Astrocyte (in vitro differentiated cells and primary cell): ENCODE measurements around the gene GPNMB. TPM values are rescaled to one million over a fixed set of nuclear protein-coding genes. Genes with fewer than 3 reads are reported as not detected.

Source experiments
- DNase-seq: peaks from one replicate; pipeline ENCODE4 v3.0.0-alpha.2; 2010; ENCODE audit warnings: low read depth
- FAIRE-seq: peaks from 2 replicates; lab custom pipeline; 2011; peaks lifted over from hg19 to GRCh38; lab: Jason Lieb, UNC
- H2AFZ ChIP-seq: 2 replicates; pipeline ENCODE4 v1.6.0; 2012; ENCODE audit warnings: low read depth, low read length, inconsistent platforms
- H3K27ac ChIP-seq: 2 replicates; pipeline ENCODE4 v1.5.1; 2011; ENCODE audit warnings: low read depth, low read length, inconsistent platforms
- H3K27me3 ChIP-seq: 2 replicates; pipeline ENCODE4 v1.6.0; 2011; ENCODE audit warnings: low read length, inconsistent platforms; ENCODE audit not compliant: insufficient read depth
- H3K36me3 ChIP-seq: 2 replicates; pipeline ENCODE4 v1.5.1; 2011; ENCODE audit warnings: low read length, inconsistent platforms; ENCODE audit not compliant: insufficient read depth
- H3K4me1 ChIP-seq: 2 replicates; pipeline ENCODE4 v1.5.1; 2011; ENCODE audit warnings: low read length, inconsistent platforms; ENCODE audit not compliant: insufficient read depth
- H3K4me2 ChIP-seq: 2 replicates; pipeline ENCODE4 v1.6.0; 2012; ENCODE audit warnings: low read length, inconsistent platforms
- H3K4me3 ChIP-seq: 2 replicates; pipeline ENCODE4 v1.5.1; 2011; ENCODE audit warnings: low read depth, mild to moderate bottlenecking, low read length, inconsistent platforms; ENCODE audit not compliant: insufficient read depth
- H3K79me2 ChIP-seq: 2 replicates; pipeline ENCODE4 v1.6.0; 2012; ENCODE audit warnings: mild to moderate bottlenecking, low read length, inconsistent platforms; ENCODE audit not compliant: insufficient read depth
- H3K9ac ChIP-seq: 2 replicates; pipeline ENCODE4 v1.6.0; 2012; ENCODE audit warnings: mild to moderate bottlenecking, low read length, inconsistent platforms
- H3K9me3 ChIP-seq: 2 replicates; pipeline ENCODE4 v1.5.1; 2012; ENCODE audit warnings: low read depth, mild to moderate bottlenecking, low read length, inconsistent platforms; ENCODE audit not compliant: insufficient read depth
- H4K20me1 ChIP-seq: 2 replicates; pipeline ENCODE4 v1.6.0; 2012; ENCODE audit warnings: low read length, inconsistent platforms; ENCODE audit not compliant: insufficient read depth
- H3K27ac Mint-ChIP-seq: one replicate; pipeline ENCODE4 v1.8.0; 2021; ENCODE audit warnings: mild to moderate bottlenecking, mixed read lengths; ENCODE audit not compliant: unreplicated experiment
- H3K27me3 Mint-ChIP-seq: one replicate; pipeline ENCODE4 v1.8.0; 2021; ENCODE audit warnings: low read depth, mixed read lengths; ENCODE audit not compliant: unreplicated experiment
- H3K36me3 Mint-ChIP-seq: one replicate; pipeline ENCODE4 v1.8.0; 2021; ENCODE audit warnings: low read depth, mixed read lengths; ENCODE audit not compliant: unreplicated experiment
- H3K4me1 Mint-ChIP-seq: one replicate; pipeline ENCODE4 v1.8.0; 2021; ENCODE audit warnings: low read depth, mixed read lengths; ENCODE audit not compliant: unreplicated experiment
- H3K4me3 Mint-ChIP-seq: one replicate; pipeline ENCODE4 v1.8.0; 2021; ENCODE audit warnings: mild to moderate bottlenecking, moderate library complexity, mixed read lengths; ENCODE audit not compliant: unreplicated experiment
- H3K9me3 Mint-ChIP-seq: one replicate; pipeline ENCODE4 v1.8.0; 2021; ENCODE audit warnings: mild to moderate bottlenecking, mixed read lengths; ENCODE audit not compliant: unreplicated experiment
- EZH2 ChIP-seq: IDR thresholded peaks from 2 replicates; pipeline ENCODE4 v1.6.1; 2012; ENCODE audit warnings: mild to moderate bottlenecking, low read length, inconsistent platforms; ENCODE audit not compliant: insufficient read depth
- total RNA-seq: library from RNA; stranded (reverse); gene quantifications from 2 replicates; pipeline ENCODE4 v1.2.1, GENCODE V29; 2021
- TF ChIP-seq, protein P1 (sequence below): IDR thresholded peaks from 2 replicates; pipeline ENCODE4 v1.5.1; 2011; ENCODE audit warnings: low read depth, mild to moderate bottlenecking, inconsistent platforms, low read length, moderate library complexity; ENCODE audit not compliant: insufficient read depth

Gene GPNMB
- total RNA-seq, 1 donor from 2014 or later, result 0.91 TPM

DNA sequence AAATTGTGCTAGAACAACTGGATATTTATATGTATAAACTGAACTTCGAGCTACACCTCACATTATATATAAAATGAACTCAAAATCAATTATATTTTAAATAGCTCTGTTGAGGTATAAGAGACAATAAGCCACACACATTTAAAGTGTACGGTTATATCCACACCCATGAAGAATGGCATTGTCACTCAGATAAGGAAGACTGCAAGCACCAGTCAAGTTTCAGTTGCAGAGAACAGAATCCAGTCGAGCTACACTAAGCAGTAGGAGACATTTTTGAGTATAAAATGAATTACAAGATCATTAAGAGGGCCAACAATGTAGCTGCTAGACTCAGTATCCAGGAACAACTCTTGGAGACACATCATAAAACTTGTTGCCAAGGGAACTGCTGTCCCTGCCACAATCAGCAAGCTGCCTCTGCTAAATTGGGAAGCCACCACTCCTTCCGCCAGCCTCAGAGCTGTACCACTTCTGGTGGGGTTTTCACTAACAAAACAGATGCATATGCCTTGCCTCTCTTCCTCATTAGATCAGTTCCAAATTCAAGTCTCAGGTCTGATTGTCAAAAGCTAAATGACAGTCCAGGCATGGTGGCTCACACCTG, 19.6 kb upstream of the GPNMB start:
- FAIRE-seq (no peak), DNase-seq (no peak)
- Mint-ChIP-seq H3K4me1 (no peaks in the 10 kb centered on the region), H3K36me3 (no peaks in the 10 kb centered on the region), H3K27ac (no peak overlapping the region), H3K4me3 (no peak overlapping the region), H3K27me3 (no peaks in the 10 kb centered on the region), H3K9me3 (no peaks in the 10 kb centered on the region)
- Histone ChIP-seq H3K9ac (no peak overlapping the region), H3K4me2 (no peak overlapping the region), H3K4me1 (no peaks in the 10 kb centered on the region), H3K27me3 (no peaks in the 10 kb centered on the region), H3K79me2 (no peaks in the 10 kb centered on the region), H2AFZ (no peak overlapping the region), H3K27ac (no peak overlapping the region), H4K20me1 (no peaks in the 10 kb centered on the region), H3K4me3 (no peak overlapping the region), H3K36me3 (no peaks in the 10 kb centered on the region), H3K9me3 (peaks cover 4% of the 10 kb centered on the region)
- no peak for TF ChIP-seq EZH2
- TF ChIP-seq, protein P1, sequence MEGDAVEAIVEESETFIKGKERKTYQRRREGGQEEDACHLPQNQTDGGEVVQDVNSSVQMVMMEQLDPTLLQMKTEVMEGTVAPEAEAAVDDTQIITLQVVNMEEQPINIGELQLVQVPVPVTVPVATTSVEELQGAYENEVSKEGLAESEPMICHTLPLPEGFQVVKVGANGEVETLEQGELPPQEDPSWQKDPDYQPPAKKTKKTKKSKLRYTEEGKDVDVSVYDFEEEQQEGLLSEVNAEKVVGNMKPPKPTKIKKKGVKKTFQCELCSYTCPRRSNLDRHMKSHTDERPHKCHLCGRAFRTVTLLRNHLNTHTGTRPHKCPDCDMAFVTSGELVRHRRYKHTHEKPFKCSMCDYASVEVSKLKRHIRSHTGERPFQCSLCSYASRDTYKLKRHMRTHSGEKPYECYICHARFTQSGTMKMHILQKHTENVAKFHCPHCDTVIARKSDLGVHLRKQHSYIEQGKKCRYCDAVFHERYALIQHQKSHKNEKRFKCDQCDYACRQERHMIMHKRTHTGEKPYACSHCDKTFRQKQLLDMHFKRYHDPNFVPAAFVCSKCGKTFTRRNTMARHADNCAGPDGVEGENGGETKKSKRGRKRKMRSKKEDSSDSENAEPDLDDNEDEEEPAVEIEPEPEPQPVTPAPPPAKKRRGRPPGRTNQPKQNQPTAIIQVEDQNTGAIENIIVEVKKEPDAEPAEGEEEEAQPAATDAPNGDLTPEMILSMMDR, result no peak

DNA sequence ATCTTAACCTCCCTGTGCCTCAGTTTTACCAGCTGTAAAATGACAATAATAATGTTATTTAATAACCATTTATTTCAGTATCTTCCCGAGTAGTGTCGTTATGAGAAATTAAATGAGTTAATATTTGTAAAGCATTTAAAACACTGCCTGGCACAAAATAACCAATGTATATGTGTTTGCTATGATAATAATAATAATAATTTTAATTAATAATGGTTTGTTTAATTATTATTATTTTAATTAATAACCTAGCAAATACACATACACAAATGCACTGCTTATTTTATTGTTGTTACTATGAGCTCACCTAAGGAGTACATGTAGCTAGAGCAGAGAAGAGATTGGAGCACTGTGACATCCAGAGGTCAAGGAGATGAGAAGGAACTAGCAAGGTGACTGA, 18.2 kb upstream of the GPNMB start:
- H3K27ac ChIP-seq, result no peak overlapping the region
- H3K79me2 ChIP-seq, result no peaks in the 10 kb centered on the region
- H3K27me3 ChIP-seq, result no peaks in the 10 kb centered on the region
- H3K4me1 ChIP-seq, result no peaks in the 10 kb centered on the region
- H3K4me2 ChIP-seq, result no peak overlapping the region
- H4K20me1 ChIP-seq, result no peaks in the 10 kb centered on the region
- H3K4me1 Mint-ChIP-seq, result no peaks in the 10 kb centered on the region
- no peak for DNase-seq
- peaks cover 4% of the 10 kb centered on the region for H3K9me3 ChIP-seq
- no peak overlapping the region for H3K4me3 ChIP-seq
- no peak for FAIRE-seq
- H2AFZ ChIP-seq, result no peak overlapping the region
- no peak for TF ChIP-seq EZH2
- TF ChIP-seq, protein P1, result no peak
- H3K4me3 Mint-ChIP-seq, result no peak overlapping the region
- H3K36me3 Mint-ChIP-seq, result no peaks in the 10 kb centered on the region
- H3K9me3 Mint-ChIP-seq, result peaks cover 2% of the 10 kb centered on the region
- no peaks in the 10 kb centered on the region for H3K36me3 ChIP-seq
- no peaks in the 10 kb centered on the region for H3K27me3 Mint-ChIP-seq
- no peak overlapping the region for H3K27ac Mint-ChIP-seq
- no peak overlapping the region for H3K9ac ChIP-seq

DNA sequence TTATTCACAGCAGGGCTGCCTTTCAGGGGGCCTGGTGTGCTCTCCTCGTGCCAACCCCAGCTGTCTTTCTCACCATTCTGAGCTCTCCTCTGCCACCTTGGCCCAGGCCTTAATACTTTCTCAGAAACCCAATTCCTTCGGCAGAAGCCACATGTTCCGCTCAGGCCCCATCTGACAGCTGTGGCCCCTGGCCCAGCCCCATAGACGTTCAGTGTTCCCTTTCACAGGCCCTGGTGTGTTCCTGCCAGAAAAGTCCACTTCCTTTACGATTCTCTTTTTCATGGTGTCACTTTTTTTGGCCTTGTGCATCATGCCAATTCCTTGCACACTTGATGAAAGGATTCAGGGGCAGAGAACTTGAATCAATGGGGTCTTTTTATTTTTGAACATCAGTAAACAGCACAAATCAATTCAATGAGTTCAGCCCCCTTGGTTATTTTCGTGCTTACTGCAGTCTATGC, 15.9 kb upstream of the GPNMB start:
- Histone ChIP-seq H3K4me3 (no peak overlapping the region), H2AFZ (no peak overlapping the region), H3K79me2 (no peaks in the 10 kb centered on the region), H3K36me3 (no peaks in the 10 kb centered on the region), H3K27ac (no peak overlapping the region), H4K20me1 (no peaks in the 10 kb centered on the region), H3K9me3 (peaks cover 4% of the 10 kb centered on the region), H3K4me1 (no peaks in the 10 kb centered on the region), H3K9ac (no peak overlapping the region), H3K4me2 (no peak overlapping the region), H3K27me3 (no peaks in the 10 kb centered on the region)
- no peaks in the 10 kb centered on the region for H3K4me1 Mint-ChIP-seq
- H3K9me3 Mint-ChIP-seq, result peaks cover 2% of the 10 kb centered on the region
- no peak overlapping the region for H3K4me3 Mint-ChIP-seq
- DNase-seq (no peak), FAIRE-seq (no peak)
- H3K36me3 Mint-ChIP-seq, result no peaks in the 10 kb centered on the region
- no peaks in the 10 kb centered on the region for H3K27me3 Mint-ChIP-seq
- H3K27ac Mint-ChIP-seq, result no peak overlapping the region
- TF ChIP-seq, protein P1, result no peak
